Subcutaneous adipose tissue (tissue), 4 donors: Measurements from ENCODE around the gene LRRC42. TPM values are rescaled to one million over a fixed set of nuclear protein-coding genes. Genes with fewer than 3 reads are reported as not detected.

Experiments
- total RNA-seq, 4 donors: library from RNA; depleted of rRNA; stranded (reverse); fragments of >200 nt; gene quantifications; one replicate each; pipeline ENCODE4 v1.1.0, GENCODE V29; 2016
- TF ChIP-seq, protein P1 (sequence below): fragments of 450-650 bp; IDR thresholded peaks from one replicate; pipeline ENCODE4 v1.5.1; 2016; ENCODE audit warnings: low read depth, mild to moderate bottlenecking, control low read depth, antibody characterized with exemption, moderate library complexity

Gene LRRC42
- total RNA-seq, 4 donors from 2014 or later, result 9.6 to 19.4 (median 15.3) TPM

DNA sequence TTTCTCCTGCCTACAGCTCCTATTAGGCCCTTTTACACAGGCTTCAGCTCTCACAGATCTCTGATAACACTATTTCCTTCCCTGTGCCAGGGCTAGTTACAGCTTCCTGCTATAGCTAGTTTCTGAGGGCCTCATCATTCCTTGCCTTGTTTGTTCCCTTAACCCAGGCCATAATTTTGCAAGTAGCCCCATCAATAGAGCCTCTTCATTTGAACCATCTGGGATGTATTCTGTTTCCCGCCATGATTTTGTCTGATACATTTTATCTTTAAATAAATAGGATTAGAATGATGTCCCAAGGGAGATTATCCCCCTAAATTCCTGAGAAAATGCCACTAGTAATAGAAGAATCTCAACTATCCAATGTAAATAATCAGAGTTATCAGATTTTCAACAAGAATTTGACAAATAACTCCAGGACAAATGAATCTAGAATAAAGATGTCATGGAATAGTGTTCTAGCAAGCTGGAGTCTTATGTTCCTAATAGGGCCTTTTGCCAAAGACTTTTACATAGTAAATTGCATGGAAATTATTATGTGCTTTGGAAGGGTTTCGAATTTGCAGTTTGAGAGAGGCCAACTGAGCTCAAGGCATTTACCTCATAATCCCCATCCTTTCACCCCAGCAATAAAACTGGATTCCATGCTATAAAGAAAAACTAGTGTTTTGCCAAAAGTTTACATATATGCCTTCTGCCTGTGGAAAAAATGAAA lies 16.7 kb upstream of the LRRC42 start:
- TF ChIP-seq, protein P1, sequence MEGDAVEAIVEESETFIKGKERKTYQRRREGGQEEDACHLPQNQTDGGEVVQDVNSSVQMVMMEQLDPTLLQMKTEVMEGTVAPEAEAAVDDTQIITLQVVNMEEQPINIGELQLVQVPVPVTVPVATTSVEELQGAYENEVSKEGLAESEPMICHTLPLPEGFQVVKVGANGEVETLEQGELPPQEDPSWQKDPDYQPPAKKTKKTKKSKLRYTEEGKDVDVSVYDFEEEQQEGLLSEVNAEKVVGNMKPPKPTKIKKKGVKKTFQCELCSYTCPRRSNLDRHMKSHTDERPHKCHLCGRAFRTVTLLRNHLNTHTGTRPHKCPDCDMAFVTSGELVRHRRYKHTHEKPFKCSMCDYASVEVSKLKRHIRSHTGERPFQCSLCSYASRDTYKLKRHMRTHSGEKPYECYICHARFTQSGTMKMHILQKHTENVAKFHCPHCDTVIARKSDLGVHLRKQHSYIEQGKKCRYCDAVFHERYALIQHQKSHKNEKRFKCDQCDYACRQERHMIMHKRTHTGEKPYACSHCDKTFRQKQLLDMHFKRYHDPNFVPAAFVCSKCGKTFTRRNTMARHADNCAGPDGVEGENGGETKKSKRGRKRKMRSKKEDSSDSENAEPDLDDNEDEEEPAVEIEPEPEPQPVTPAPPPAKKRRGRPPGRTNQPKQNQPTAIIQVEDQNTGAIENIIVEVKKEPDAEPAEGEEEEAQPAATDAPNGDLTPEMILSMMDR, result no peak

DNA sequence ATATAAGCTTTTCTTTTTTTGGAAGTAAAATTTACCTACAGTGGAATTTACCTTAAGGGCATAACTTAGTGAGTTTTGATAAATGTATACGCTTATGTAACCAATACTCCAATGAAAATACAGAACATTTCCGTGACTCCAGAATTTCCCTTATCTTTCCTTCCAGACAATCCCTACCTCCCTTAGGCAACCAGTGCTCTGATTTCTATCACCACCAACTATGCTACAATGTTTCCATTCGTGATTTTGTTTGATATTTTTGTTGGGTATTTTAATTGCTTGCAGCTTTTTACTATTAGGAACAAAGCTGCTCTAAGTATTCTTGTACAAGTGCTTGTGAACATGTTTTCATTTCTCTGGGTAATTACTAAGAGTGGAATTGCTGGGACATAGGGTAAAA lies 15.2 kb upstream of the LRRC42 start:
- TF ChIP-seq, protein P1, result no peak

DNA sequence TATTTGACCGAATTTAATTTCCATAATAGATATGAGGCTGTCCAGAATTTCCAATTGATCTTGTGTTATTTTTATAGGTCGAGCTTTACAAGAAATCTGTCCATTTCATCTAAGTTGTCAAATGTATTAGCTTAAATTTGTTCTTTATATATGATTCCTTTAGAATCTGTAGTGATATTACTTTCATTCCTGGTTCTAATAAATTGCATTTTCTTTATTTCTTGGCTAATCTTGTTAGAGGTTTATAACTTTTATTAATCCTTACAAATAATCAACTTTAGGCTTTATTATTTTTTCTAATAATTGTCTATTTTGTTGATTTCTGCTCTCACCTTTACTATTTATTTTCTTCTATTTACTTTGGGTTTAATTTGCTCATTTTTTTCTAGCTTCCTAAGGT lies 14.6 kb upstream of the LRRC42 start:
- TF ChIP-seq, protein P1, result no peak

DNA sequence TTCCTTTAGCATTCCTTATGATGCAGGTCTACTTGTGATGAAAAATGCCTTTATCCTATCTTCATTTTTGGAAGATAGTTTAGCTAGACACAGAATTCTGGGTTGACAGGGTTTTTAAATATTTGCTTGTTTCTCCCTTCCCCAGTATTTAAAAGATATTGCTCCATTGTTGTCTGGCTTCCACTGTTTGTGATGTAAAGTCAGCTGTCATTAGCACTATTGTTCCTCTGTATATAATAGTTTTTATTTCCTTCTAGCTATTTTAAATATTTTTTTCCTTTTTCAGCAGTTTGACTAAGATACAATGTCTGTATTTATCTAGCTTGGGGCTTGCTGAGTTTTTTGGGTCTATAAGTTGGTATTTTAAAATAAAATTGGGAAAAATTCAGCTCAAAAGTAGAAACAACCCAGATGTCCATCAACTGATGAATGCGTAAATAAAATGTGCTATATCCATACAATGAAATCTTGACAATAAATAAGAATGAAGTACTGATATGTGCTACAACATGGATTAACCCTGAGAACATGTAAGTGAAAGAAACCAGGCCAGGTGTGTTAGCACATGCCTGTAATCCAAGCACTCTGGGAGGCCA lies 11.9 kb upstream of the LRRC42 start:
- TF ChIP-seq, protein P1, result no peak

DNA sequence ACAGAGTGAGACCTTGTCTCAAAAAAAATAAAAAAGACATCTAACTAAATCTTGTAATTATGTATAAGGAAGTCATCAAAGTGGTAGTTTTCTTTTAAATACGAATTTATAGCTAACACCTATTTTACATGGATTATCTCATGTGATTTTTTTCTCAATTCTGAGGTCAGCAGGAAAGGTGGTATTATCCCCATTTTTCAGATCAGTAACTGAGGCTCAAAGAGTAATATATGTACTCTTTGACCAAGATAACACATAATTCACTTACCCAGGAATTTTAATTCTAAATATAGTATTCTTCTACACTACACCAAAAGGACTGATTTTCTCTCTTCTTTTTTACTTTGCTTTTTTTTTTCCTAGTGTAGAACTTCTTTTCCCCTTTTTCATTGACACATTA lies 9.7 kb upstream of the LRRC42 start:
- TF ChIP-seq, protein P1, result no peak

DNA sequence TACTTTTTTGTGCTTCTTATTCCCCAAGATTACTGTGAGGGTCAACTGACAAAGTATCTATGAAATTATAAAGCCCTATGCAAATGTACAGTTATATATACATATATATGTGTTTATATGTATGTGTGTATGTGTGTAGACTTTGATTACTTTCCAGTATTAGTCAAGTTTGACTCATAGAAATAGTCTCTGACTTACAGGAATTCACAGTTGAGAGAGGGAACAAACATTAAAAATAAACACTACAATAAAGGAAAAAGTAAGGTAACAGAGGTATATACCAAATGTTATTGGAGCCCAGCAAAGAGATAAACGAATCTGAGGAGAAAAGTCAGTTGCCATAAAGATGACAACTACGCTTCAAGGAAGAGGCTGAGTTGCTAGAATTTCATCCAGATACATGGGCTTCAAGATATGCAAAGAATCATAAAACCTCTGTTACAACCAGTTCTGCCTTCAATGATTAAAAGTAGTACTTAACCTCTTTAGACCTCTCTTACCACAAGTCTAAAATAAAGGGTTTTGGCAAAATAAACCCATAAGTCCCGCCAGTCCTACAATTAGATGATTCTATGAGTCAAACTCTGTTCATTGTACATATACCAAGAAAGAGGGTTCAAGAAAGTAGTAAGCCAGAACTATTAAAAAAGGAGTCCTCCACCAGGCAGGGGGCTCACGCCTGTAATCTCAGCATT lies 7.9 kb upstream of the LRRC42 start:
- TF ChIP-seq, protein P1, result no peak
